Dedifferentiated amniotic fluid mesenchymal stem cell (primary cell): ENCODE data around the gene KLF9.
A peak's percentile ranks its signal among the peaks of the same experiment; 100 is the strongest.

Experiments
- DNase-seq: peaks from one replicate; pipeline ENCODE4 v3.0.0-alpha.2; 2016; ENCODE audit errors: extremely low spot score

Gene KLF9

GRCh38 chr9:70367305-70367930 lies 47.0 kb downstream of the KLF9 start:
- DNase-seq: no peak

GRCh38 chr9:70363760-70364159 lies 50.7 kb downstream of the KLF9 start:
- DNase-seq: no peak

GRCh38 chr9:70362952-70363351 lies 51.5 kb downstream of the KLF9 start:
- DNase-seq: no peak

- no peak for DNase-seq
These were observed 58.7 kb downstream of the KLF9 start for GRCh38 chr9:70355801-70356200.

GRCh38 chr9:70352802-70353201 lies 61.7 kb downstream of the KLF9 start:
- DNase-seq: no peak

GRCh38 chr9:70352356-70352755 lies 62.1 kb downstream of the KLF9 start:
- DNase-seq: no peak

GRCh38 chr9:70347046-70347445 lies 67.4 kb downstream of the KLF9 start:
- no peak for DNase-seq

- peak; percentile 80 for DNase-seq
These were observed 73.9 kb downstream of the KLF9 start for GRCh38 chr9:70340572-70340971.
